DND-41 (cell line): ENCODE results near the gene RPUSD3.

Source experiments
- ATAC-seq: fragments of 200-7000 bp; cut with Tn5 transposase; 3 replicates; pipeline ENCODE4 v1.9.1; 2021; ENCODE audit warnings: low read depth; ENCODE audit not compliant: insufficient read depth
- DNase-seq: peaks from one replicate; pipeline ENCODE4 v3.0.0-alpha.2; 2020
- H2AFZ ChIP-seq: 2 replicates; pipeline ENCODE4 v1.6.0; 2012; ENCODE audit warnings: low read depth, low read length
- H3K27ac ChIP-seq: 2 replicates; pipeline ENCODE4 v1.5.1; 2012; ENCODE audit warnings: low read length, inconsistent platforms
- H3K27me3 ChIP-seq: fragments of 200-600 bp; sonication (generic); 2 replicates; pipeline ENCODE4 v1.6.0; 2012; ENCODE audit warnings: low read length, mild to moderate bottlenecking, inconsistent platforms; ENCODE audit not compliant: insufficient read depth, poor library complexity
- H3K36me3 ChIP-seq: 2 replicates; pipeline ENCODE4 v1.5.1; 2012; ENCODE audit warnings: low read length, inconsistent platforms; ENCODE audit not compliant: insufficient read depth
- H3K4me1 ChIP-seq: 2 replicates; pipeline ENCODE4 v1.5.1; 2012; ENCODE audit warnings: mild to moderate bottlenecking, low read length; ENCODE audit not compliant: insufficient read depth
- H3K4me2 ChIP-seq: 2 replicates; pipeline ENCODE4 v1.6.0; 2012; ENCODE audit warnings: mild to moderate bottlenecking, moderate library complexity, low read length, inconsistent platforms; ENCODE audit not compliant: insufficient read depth
- H3K4me3 ChIP-seq, 2 experiments: fragments of 200-600 bp in 1 of 2; shearing (Covaris generic) in 1 of 2; 2 replicates each; pipeline ENCODE4 v1.5.1; 2012 to 2016; ENCODE audit warnings: inconsistent platforms in 2 of 2, low read length in 2 of 2, mild to moderate bottlenecking in 2 of 2, low read depth in 1 of 2, moderate library complexity in 1 of 2
- H3K79me2 ChIP-seq: 2 replicates; pipeline ENCODE4 v1.6.0; 2012; ENCODE audit warnings: low read length, inconsistent platforms; ENCODE audit not compliant: insufficient read depth
- H3K9ac ChIP-seq: 2 replicates; pipeline ENCODE4 v1.6.0; 2012; ENCODE audit warnings: low read depth, mild to moderate bottlenecking, inconsistent platforms, low read length, moderate library complexity
- H3K9me3 ChIP-seq: 2 replicates; pipeline ENCODE4 v1.5.1; 2012; ENCODE audit warnings: low read length, moderate library complexity, mild to moderate bottlenecking, inconsistent platforms; ENCODE audit not compliant: insufficient read depth, severe bottlenecking
- H4K20me1 ChIP-seq: 2 replicates; pipeline ENCODE4 v1.6.0; 2012; ENCODE audit warnings: low read length; ENCODE audit not compliant: insufficient read depth
- CTCF ChIP-seq: IDR thresholded peaks from 2 replicates; pipeline ENCODE4 v1.5.1; 2012; ENCODE audit warnings: borderline replicate concordance, low read length, moderate library complexity, mild to moderate bottlenecking; ENCODE audit not compliant: poor library complexity, severe bottlenecking; ENCODE audit errors: extremely low read depth

RPUSD3 gene

GRCh38 chr3:9791127-9791526 lies 52.7 kb downstream of the RPUSD3 start:
- Histone ChIP-seq H3K36me3 (peaks cover 56% of the 10 kb centered on the region), H3K27me3 (no peaks in the 10 kb centered on the region), H3K79me2 (peaks cover 38% of the 10 kb centered on the region), H3K4me3 (peak overlapping the region in 1 of 2 experiments; percentile 94; a peak in 1 of 4 replicates), H3K9me3 (no peaks in the 10 kb centered on the region), H3K4me1 (peaks cover 38% of the 10 kb centered on the region), H3K27ac (no peak overlapping the region; the same call in 1 of the 2 replicates), H2AFZ (no peak overlapping the region), H3K4me2 (peak overlapping the region; percentile 82), H4K20me1 (peaks cover 21% of the 10 kb centered on the region), H3K9ac (peak overlapping the region; percentile 86; the same call in 1 of the 2 replicates)
- ATAC-seq: no peak
- DNase-seq: no peak
- TF ChIP-seq CTCF: no peak
